GM21619 (cell line): ENCODE data around the gene NME4.
"Not testable (repeated sequence)": the region's sequence is repeated elsewhere in the genome, so short reads cannot be mapped to it uniquely, and the experiment has no call there.

Experiments used
- ATAC-seq: cut with Tn5 transposase; IDR thresholded peaks from one replicate; pipeline ENCODE4 v1.9.1; 2021; ENCODE audit not compliant: unreplicated experiment

The NME4 gene

GRCh38 chr16:397135-397661, at the start of gene NME4:
TSS of gene NME4 (plus strand) at chr16:397199. CDS start at chr16:397223, 24 bp downstream.
- ATAC-seq, result no peak

GRCh38 chr16:347203-347602, 49.8 kb upstream of the NME4 start:
- ATAC-seq, result no peak

- not testable (repeated sequence) for ATAC-seq
These were observed 48.5 kb upstream of the NME4 start for GRCh38 chr16:348495-348894.

- ATAC-seq, result no peak
These were observed 47.8 kb upstream of the NME4 start for GRCh38 chr16:349211-349610.

- ATAC-seq, result no peak
These were observed 46.8 kb upstream of the NME4 start for GRCh38 chr16:350203-350602.

- ATAC-seq, result peak; percentile 12
These were observed 45.0 kb upstream of the NME4 start for GRCh38 chr16:351804-352520.

GRCh38 chr16:352547-353403, 44.2 kb upstream of the NME4 start, which contains the start of gene AXIN1:
TSS of gene AXIN1 (minus strand) at chr16:352723. CDS start at chr16:347025, 5,698 bp downstream.
- peak; percentile 44 for ATAC-seq

GRCh38 chr16:353404-354290, 43.4 kb upstream of the NME4 start:
- ATAC-seq, result no peak

GRCh38 chr16:354291-354881, 42.6 kb upstream of the NME4 start:
- no peak for ATAC-seq

- ATAC-seq, result no peak
These were observed 42.0 kb upstream of the NME4 start for GRCh38 chr16:354971-355461.

GRCh38 chr16:356741-357140, 40.3 kb upstream of the NME4 start:
- ATAC-seq, result no peak

- ATAC-seq, result no peak
These were observed 37.8 kb upstream of the NME4 start for GRCh38 chr16:359067-359763.

- no peak for ATAC-seq
These were observed 36.9 kb upstream of the NME4 start for GRCh38 chr16:359871-360697.

- ATAC-seq, result no peak
These were observed 36.2 kb upstream of the NME4 start for GRCh38 chr16:360698-361336.

GRCh38 chr16:361341-361871, 35.6 kb upstream of the NME4 start:
- no peak for ATAC-seq

- ATAC-seq, result peak; percentile 67
These were observed 34.9 kb upstream of the NME4 start for GRCh38 chr16:361872-362701.

- ATAC-seq, result not testable (repeated sequence)
These were observed 34.3 kb upstream of the NME4 start for GRCh38 chr16:362702-362999.
